ENCODE measurements around the gene HOXA13. TPM values are rescaled to one million over a fixed set of nuclear protein-coding genes. Genes with fewer than 3 reads are reported as not detected.
A peak's percentile ranks its signal among the peaks of the same experiment; 100 is the strongest.

Gene HOXA13
- total RNA-seq, 1 donor from 2014 or later = 0.18 TPM

DNA sequence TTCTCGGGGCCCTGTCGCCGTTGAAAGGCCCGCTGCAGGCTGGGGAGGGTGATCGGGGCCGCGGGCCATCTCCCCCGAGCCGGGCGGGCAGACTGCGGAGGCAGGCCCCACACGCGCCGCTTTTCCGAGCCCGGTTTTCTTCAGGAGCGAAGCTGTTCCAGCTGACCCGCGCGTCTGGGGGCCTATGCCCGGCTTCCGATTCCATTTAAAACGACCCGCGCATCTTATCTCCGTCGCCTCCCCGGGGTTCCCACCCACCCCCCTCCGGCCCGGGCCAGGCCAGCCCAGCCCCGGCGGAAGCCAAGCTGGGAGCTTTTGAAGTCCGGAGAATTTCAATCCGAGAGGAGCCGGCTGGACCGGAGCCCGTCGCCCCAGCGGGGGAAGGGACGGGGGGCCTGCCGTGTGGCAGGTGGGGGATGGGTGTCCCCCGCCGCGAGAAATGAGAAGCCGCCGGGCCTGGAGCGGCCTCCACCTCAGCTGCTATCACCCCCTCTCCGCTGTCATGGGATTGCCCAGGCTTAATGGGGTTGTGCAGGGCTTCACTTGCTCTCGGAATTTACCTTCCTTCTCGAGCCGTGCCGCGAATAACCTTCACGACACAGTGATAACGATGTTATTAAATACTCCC lies 39.6 kb upstream of the HOXA13 start:
- intact Hi-C loops (cut with DNase I) = no loop called here
- DNase-seq (ENCODE audit: low spot score) (peak; percentile 53), ATAC-seq (peak; percentile 7)

DNA sequence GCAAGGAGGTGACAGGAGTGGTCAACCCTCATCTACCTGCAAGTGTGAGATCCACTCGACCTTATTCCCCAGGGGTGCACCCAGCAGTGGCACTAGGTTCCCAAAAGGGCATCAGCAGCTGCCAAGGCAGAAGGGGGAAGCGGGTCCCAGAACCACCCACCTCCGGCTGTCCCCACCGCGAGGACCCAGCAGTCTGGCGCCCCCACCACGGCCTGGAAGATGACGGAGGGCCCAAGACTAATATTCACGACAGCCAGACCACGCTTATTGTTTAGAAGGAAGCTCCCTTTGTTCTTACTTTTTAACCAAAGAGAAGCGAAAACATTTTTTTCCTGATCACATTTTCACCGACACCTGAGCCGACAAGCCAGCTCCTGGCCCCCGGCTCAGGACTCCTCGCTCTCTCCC lies 39.1 kb upstream of the HOXA13 start:
- DNase-seq (ENCODE audit: low spot score) = no peak
- intact Hi-C loops (cut with DNase I) = no loop called here
- ATAC-seq = no peak

DNA sequence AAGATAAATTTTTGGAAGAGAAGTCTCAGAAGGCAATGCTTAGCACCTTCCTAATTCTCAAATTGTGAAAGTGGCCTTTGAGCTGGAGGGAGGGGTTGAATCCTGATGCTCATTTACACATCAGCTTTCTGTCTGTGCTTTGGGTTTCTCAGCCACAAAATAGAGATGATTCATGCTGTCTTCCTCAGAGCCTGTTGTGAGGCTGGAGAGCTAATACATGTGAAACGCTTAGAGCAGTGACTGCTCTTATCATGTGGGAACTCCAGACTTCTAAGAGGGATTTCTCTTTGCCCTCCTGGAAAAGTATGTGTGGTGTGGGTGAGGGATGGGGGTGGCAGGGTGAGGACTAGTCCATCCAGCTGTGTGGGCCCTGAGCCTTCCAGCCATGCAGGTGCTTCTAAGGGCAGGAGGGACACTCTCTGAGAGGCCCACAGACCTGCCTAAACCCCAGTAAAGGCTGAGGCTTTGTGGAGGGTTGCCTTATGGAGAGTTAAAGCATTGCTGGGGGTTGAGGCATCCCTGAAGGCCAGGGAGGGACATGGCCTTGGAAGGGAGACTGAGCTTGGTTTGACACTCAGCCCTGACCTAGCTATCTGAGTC lies 37.9 kb upstream of the HOXA13 start:
- DNase-seq (ENCODE audit: low spot score) (no peak), ATAC-seq (no peak)
- intact Hi-C loops (cut with DNase I) = no loop called here

DNA sequence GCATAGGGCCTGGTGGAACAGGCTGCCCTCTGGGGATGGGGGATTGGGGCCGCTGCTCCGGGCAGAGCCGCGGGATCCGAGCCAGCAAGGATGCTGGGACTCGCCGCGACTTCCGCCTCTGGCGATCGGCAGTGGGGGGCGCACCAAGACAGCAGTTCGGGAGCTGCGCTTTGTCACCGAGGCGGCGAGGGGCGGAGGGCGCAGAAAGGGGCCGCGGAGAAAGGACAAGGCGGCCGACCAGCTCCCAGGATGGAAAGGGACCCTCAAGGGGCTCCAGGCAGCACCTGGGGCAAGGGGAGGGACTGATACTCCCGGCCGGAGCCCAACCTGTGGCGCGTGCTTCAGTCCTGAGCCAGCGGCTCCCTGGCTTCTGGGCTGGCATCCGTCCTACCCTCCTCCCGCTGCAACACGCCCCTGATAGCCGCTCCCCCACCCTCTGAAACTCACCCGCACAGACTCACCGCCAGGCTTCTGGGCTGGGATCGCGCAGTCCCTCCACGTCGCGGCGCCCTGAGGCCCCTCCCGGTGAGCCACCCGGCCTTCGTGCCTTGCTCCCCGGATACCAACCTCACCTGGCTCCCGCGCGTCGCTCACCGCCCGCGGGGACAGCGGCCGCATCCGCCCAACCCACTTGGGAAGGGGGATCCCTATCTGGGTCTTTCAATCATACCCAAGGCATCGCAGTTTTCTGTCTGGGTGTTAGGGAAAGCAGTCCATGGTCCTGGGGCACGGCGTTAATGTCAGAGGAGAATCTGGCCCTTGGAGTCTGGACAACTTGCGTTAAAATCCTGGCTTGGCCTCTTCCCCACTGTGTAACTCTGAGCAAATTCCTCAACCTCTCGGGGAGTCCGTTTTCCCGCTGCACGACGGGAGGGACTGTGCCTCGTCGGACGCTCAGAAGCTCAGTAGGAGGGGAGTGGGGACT lies 35.8 kb upstream of the HOXA13 start:
- peak; percentile 68 for DNase-seq (ENCODE audit: low spot score)
- ATAC-seq = peak; percentile 72
- intact Hi-C loops (cut with DNase I) = no loop called here

DNA sequence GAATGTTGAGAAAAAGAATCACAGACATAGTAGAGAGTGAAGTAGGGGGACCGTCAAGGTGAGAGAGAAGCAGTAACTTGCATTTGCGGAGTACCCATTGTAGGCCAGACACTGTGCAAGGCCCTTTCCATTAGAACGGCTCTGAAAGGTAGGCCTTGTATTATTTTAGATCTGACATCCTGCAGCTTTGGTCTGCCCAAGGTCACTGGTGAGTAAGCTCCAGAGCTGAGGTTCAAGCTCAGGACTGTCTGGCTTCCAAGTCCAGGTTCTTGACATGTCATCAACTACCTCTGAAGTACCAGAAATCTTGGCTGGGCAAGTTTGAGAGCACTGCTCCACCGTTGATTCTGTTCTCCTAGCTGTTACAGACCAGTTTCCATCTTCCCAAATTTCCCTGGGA lies 29.6 kb upstream of the HOXA13 start:
- DNase-seq (ENCODE audit: low spot score) (no peak), ATAC-seq (no peak)
- intact Hi-C loops (cut with DNase I) = no loop called here

DNA sequence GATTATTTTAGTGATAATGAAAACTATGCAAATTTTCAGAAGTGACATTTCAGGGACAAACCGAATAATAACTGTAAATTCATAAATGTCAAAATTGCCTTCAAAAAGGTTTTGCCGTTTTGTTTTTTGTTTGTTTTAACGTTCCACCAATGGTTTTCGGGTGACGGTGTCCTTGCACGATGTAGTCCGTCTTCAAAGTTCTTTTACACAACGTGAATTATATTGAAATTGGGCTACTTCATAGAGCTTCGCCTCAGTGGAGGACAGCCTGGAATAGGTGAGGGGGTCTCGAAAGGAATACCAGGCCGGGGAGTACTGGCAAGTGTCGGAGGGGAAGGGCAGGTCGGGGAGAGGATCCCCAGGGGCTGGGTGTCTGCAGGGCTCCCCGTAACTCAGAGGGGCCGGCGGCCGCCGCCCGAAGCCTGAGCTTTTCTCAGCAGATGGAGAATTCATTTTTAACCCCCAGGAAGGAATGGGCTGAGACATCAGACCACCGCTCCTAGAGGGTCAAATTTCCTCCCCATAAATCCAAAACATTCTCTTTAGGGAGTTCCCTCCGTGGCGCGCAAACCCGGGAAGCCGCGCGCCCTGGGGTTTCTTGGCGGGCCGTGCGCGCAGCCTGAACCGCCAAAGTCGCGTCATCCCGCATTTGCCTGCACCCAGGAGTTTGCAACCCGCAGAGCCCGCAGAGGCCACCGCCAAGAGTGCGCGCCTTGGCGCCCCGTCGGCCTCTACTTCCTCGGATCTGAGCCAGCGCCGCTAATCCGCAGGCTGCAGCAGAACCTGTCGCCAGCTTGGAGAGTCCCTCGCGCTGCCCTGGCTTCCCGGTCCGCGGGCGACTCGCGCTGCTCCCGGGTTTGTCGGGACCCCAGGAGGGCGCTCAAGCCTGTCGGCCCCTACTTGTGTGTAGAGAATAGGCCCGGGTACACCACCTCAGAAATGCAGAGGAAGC lies 25.4 kb upstream of the HOXA13 start:
- no peak for DNase-seq (ENCODE audit: low spot score)
- intact Hi-C loops (cut with DNase I) = no loop called here
- ATAC-seq = no peak

DNA sequence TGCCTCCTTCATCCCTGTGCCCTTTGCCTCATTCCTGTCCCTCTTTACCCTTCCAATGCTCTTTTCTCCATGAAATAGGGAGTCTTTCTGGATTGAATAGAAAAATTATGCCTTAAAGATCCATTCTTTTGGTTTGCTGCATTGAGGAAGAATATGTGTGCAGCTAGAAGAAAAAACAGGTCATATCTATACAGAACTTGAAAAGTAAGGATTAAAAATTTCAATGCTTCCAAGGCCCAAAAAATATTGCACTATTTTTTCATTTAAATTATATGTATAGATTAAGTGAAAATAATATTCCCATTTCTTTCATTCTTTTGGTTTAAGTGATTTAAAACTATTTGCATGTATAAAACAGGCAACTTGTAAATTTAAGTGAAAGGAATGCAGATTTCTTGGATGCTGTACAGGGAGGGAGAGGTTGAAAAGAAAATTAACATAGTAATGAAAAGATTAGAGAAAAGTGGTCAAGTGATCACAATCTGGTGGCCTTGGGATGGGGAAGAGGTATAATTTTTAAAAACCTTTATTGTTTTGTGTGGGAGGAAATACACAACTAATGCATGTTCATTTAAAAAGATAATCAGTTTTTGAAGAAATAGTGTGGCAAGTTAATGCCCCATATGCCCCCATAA lies 24.2 kb upstream of the HOXA13 start:
- ATAC-seq (no peak), DNase-seq (ENCODE audit: low spot score) (no peak)
- intact Hi-C loops (cut with DNase I) = no loop called here

DNA sequence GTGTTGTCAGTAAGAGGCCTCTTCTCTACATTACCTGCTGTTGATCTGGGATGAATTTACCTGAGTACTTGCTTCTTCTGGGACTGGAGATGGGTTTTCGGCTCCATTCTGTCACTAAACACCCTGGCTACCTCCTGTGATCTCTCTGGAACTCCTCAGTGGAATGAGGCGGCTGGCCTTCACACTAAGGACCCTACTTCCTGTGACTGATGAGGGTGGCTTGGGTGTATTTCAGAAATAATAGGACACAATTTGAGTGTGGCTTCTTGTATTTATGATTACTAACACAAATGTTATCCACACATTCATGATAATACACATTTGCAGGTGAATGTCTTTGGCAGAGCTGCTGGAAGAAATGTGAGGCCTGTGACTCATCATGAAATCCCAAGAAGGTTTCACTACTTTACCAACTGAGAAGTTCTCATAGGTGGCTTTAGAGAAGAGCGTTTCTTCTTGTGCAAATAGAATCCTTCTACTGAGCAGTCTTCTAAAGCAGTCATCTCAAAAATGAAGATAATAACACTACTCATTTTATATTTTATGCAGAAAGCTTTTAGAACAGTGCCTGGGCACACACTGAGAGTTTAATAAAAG lies 21.4 kb upstream of the HOXA13 start:
- ATAC-seq (no peak), DNase-seq (ENCODE audit: low spot score) (no peak)
- intact Hi-C loops (cut with DNase I) = no loop called here

DNA sequence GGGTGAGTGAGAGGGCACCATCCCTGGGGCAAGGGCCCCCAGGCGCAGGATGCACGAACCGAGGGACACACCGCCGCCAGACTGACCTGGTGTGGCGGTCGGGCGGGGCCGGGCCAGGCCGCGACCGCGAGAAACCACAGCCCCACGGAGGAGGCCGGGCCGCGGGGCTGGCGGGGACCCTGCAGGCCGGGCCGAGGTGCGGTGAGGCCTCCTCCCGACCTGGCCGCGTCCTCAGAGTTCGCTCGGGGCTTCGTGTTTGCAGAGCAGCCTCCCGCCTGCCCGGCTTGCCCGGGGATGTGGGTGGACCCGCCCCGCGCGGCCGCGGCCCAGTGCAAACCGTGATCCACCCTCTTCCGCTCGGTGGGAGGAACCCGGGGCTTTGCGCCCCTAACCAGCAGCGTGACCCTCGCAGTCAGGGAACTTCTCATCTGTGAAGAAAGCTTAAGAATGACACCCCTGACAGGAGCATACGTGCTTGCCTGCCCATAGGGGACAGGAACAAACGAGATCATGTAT lies 20.6 kb upstream of the HOXA13 start:
- no peak for DNase-seq (ENCODE audit: low spot score)
- no peak for ATAC-seq
- intact Hi-C loops (cut with DNase I) = no loop called here

DNA sequence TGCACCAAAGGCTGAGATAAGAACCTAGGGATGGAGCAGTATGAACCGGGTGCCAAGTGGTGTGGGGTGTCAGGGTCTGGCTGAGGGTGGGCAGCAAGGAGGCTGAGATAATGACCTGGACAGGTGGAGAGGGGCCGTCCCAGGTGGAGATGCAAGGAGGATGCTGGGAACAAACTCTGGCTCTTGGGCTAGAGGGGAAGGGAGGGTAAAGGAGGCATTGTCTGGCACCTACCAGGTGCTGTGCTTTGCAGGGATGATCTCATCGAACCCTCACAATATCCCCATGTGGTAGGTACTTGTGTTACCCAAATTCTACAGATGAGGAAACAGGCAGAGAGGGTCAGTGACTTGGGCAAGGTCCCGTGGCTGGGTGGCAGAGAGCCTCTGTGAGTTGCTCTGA lies 19.9 kb upstream of the HOXA13 start:
- intact Hi-C loops (cut with DNase I) = loop anchor here (10.0 kb wide), 1 partner anchor 355 kb away; no protein-coding TSS in a partner anchor
- ATAC-seq = no peak

DNA sequence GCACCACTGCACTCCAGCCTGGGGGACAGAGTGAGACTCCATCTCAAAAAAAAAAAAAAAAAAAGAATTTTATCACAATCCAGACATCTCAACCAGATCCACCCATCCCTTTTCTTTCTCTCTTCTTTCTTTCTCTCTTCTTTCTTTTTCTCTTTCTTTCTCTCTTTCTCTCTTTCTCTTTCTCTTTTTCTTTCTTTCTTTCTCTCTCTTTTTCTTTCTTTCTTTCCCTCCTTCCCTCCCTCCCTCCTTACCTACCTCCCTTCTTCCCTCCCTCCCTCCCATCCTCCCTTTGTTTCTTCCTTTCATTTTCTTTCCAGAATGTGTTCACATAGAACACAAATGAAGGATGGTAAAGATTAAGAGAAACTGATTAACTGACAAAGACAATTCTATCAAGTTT lies 18.1 kb upstream of the HOXA13 start:
- no peak for DNase-seq (ENCODE audit: low spot score)
- intact Hi-C loops (cut with DNase I) = loop anchor here (10.0 kb wide), 1 partner anchor 357 kb away; no protein-coding TSS in a partner anchor
- ATAC-seq = no peak

More for the DNA sequence above, 19.9 kb upstream of the HOXA13 start:
- no peak for DNase-seq (ENCODE audit: low spot score)

DNA sequence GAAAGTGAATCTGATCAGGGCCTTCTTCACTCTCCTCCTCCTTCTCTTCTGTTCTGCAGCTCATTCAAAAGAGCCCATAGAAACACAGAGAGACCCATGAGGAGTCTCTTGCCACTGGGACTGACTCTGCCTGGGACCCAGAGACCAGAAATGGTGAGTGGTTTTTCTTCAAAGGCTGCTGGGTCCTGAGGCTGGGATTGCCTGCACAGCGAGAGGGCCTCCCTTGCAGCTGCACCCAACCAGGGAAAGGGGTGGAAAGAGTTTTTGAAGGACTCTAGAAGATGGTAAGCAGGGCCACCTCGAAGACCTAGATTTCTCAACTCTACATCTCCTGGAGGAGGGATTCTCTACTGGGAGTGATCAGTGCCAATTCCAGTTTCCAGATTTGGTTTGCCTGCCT lies 15.5 kb upstream of the HOXA13 start:
- intact Hi-C loops (cut with DNase I) = loop anchor here (10.0 kb wide), 1 partner anchor 359 kb away; no protein-coding TSS in a partner anchor
- ATAC-seq (no peak), DNase-seq (ENCODE audit: low spot score) (no peak)

DNA sequence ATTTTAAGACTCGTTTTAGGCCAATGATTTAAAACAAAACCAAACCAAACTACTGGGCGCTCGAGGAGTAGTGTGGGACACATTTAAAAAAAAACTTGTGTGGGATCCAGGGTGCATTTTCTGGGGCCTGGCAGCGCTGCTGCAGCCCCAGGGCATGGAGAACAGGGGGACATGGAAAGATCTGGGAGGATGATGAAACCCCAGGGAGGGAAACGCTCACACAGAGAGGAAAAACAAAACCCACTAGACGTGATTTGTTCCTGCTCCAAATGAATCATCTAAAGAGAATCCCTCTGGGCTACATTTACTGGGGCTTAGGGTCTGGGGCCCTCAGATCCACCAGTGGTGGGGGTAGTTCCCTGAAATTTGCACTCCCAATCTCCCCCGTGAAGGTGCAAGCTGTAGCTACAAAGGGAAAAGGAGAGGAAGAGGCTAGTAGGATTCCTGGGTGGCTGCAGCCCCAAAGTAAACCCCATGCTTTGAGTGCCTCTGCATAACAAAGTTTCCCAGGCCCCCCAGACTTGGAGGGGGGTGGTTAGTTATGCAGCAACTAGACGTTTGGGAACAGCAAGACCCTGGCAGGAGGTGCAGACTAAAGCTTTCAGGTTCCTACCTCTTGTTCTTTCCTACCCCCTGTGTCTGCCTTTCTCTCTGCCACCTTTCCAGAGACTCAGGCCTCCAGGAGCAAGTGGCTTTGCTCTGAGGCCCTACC lies 14.5 kb upstream of the HOXA13 start:
- DNase-seq (ENCODE audit: low spot score) (no peak), ATAC-seq (no peak)
- intact Hi-C loops (cut with DNase I) = loop anchor here (10.0 kb wide), 1 partner anchor 360 kb away; no protein-coding TSS in a partner anchor

DNA sequence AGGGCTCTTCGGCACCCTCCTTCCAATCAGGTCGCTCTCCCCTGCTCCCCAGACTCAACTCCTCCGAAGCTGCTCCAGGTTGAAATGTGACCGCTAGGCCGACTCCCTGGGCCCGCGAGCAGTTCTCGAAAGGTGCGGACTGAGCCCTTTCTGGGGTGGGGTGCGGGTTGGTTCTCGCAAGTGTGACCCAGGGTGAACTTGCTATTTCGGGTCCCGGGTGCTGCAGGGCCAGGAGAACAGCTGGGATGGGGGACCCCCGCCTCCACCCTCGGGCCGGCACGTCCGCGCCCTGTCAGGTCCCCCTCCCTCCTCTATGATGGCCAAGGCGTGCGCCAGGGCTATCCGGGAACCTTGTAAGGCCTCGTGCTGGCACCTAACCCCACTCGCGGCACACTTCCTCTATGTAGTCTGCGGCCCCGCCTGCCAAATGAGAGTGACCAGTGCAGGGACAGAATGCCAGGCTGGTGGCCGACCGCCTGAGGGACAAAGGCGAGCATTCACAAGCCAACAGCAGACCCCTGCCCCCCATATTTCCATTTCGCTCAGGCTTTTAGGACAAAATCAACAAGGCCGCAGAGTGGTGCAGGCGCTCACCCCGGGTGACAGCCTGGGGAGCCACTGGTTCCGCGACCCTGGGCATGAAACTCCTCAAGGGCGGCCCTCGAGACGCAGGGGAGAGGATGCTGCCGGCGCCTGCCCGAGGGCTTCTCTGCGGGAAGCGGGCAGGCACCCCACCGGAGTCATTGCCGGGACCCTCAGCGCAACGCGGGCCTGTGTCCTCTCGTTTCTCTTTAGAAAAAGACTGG lies 13.7 kb upstream of the HOXA13 start:
- intact Hi-C loops (cut with DNase I) = loop anchor here (10.0 kb wide), 1 partner anchor 361 kb away; no protein-coding TSS in a partner anchor
- no peak for ATAC-seq
- no peak for DNase-seq (ENCODE audit: low spot score)

DNA sequence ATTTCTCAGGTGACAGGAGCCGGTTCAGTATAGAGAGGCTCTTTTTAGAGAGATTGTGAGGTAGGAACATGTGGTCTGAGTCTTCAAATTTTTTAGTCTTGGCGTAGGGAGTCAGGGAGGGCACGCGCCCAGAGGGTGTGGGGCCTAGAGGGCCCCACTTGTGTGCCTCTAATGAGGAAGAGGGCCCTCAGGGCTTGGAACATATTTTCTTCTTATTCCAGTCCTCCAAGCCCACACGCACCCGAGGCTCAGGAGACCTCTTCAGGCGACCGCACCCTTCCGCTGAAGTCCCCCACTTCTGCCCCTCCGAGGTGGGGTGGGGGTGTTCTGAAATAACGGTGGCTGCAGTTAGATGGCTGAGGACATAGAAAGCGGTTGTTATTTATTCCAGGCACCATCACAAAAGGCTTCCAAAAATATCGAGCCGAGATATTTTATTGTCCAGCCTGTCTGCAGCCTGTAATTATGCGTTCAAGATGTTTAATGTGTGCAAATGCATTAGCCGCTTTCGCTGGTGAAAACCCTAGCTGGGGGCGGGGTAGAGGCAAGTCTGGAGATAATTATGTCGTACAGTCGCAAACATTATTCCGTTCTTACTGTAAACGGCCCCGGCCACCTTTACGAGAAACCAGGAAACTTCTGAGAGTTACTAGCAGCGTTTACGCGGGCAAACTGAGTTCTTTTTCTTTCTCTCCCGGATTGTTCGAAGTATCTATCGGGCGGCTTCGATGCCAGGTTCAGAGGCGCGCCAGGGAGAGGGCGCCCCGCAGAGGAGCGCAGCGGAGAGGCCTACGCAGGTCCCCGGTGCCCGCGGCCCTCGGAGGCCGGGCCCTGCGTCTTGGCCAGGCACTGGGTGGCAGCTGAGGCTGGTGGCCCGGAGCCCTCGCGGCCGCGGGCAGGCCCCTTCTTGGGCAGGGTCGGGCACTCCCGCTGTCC lies 12.9 kb upstream of the HOXA13 start:
- ATAC-seq (no peak), DNase-seq (ENCODE audit: low spot score) (no peak)
- intact Hi-C loops (cut with DNase I) = loop anchor here (10.0 kb wide), 1 partner anchor 362 kb away; no protein-coding TSS in a partner anchor
